GM12892 (cell line): Measurements from ENCODE around the gene TRIP12.

Source experiments
- POLR2A ChIP-seq: IDR thresholded peaks from 2 replicates; pipeline ENCODE4 v1.6.1; 2011; ENCODE audit warnings: low read depth, low read length, control low read depth
- POLR2AphosphoS5 ChIP-seq: IDR thresholded peaks from 2 replicates; pipeline ENCODE4 v1.6.1; 2011; ENCODE audit warnings: low read depth, low read length, control low read depth
- TAF1 ChIP-seq: IDR thresholded peaks from 2 replicates; pipeline ENCODE4 v1.6.1; 2011; ENCODE audit warnings: low read depth, mild to moderate bottlenecking, control low read depth, low read length, borderline replicate concordance

GRCh38 chr2:229942671-229943070 lies 20.9 kb upstream of the TRIP12 start:
- TF ChIP-seq POLR2A (no peak), TAF1 (no peak), POLR2AphosphoS5 (no peak)
